NCI-H2107 treated with DMSO at 0.1 percent for 48 hours (cell line): ENCODE results near the gene SERPINB13.
A peak's percentile ranks its signal among the peaks of the same experiment; 100 is the strongest.

Source experiments
- DNase-seq: peaks from one replicate; lab custom pipeline; 2025; ENCODE audit not compliant: unreplicated experiment; lab: John Stamatoyannopoulos, UW

SERPINB13 gene

GRCh38 chr18:63586966-63587365, at the start of gene SERPINB13:
Gene SERPINB13 (plus strand): TSS chr18:63587343. CDS start chr18:63588668, 1,325 bp downstream.
- DNase-seq: no peak

- DNase-seq: no peak
These were observed 47.1 kb upstream of the SERPINB13 start for GRCh38 chr18:63539904-63540510.

- no peak for DNase-seq
These were observed 45.1 kb upstream of the SERPINB13 start, which contains the start of gene SERPINB12 for GRCh38 chr18:63542069-63542468. Gene SERPINB12 (plus strand): TSS chr18:63542369. CDS start chr18:63556160, 13,791 bp downstream.

GRCh38 chr18:63544017-63544416, 43.1 kb upstream of the SERPINB13 start:
- DNase-seq: no peak

- no peak for DNase-seq
These were observed 42.1 kb upstream of the SERPINB13 start for GRCh38 chr18:63545000-63545399.

- no peak for DNase-seq
These were observed 37.1 kb upstream of the SERPINB13 start for GRCh38 chr18:63550068-63550467.

GRCh38 chr18:63551769-63552168, 35.4 kb upstream of the SERPINB13 start:
- DNase-seq: no peak

- no peak for DNase-seq
These were observed 34.6 kb upstream of the SERPINB13 start for GRCh38 chr18:63552581-63552980.

GRCh38 chr18:63553081-63553480, 34.1 kb upstream of the SERPINB13 start:
- DNase-seq: no peak

GRCh38 chr18:63559567-63560491, 27.3 kb upstream of the SERPINB13 start:
- DNase-seq: no peak

GRCh38 chr18:63562284-63562683, 24.9 kb upstream of the SERPINB13 start:
- DNase-seq: no peak

GRCh38 chr18:63564021-63564420, 23.1 kb upstream of the SERPINB13 start:
- DNase-seq: no peak

GRCh38 chr18:63564561-63564960, 22.6 kb upstream of the SERPINB13 start:
- no peak for DNase-seq

- DNase-seq: no peak
These were observed 19.9 kb upstream of the SERPINB13 start for GRCh38 chr18:63567276-63567675.

- DNase-seq: no peak
These were observed 19.3 kb upstream of the SERPINB13 start for GRCh38 chr18:63567825-63568224.

- DNase-seq: no peak
These were observed 16.4 kb upstream of the SERPINB13 start for GRCh38 chr18:63570721-63571120.

- no peak for DNase-seq
These were observed 11.5 kb upstream of the SERPINB13 start for GRCh38 chr18:63575681-63576080.

GRCh38 chr18:63578357-63578958, 8.7 kb upstream of the SERPINB13 start:
- peak; percentile 42 for DNase-seq

- DNase-seq: no peak
These were observed 7.5 kb upstream of the SERPINB13 start for GRCh38 chr18:63579616-63580015.

- no peak for DNase-seq
These were observed 1.2 kb upstream of the SERPINB13 start for GRCh38 chr18:63585988-63586387.

GRCh38 chr18:63586431-63586830, 712 bp upstream of the SERPINB13 start:
- DNase-seq: no peak

GRCh38 chr18:63588909-63589308, 1.8 kb downstream of the SERPINB13 start:
- DNase-seq: no peak
